Measurements from ENCODE around the gene DDX18. TPM values are rescaled to one million over a fixed set of nuclear protein-coding genes. Genes with fewer than 3 reads are reported as not detected.

The DDX18 gene
- total RNA-seq, 1 experiment from 2014 or later, result 99.0 TPM

DNA sequence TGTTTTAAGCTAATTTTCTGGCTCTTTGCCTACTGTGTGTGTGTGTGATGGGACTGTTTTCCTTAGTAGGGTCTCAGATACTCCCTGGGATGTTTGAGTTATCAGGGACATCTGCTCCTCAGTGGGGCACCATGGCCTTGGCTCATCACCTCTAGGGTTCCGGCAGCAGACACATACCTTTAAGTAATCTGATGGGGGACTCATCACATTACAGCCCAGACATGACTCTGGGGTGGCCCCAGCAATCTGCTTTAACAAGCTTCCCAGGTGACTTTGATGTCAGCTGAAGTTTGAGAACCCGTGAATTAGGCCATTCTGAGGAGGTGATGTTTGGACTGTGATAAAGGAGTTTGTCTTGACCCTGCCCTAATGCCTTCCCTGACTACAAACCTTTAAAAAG, 38.8 kb downstream of the DDX18 start:
- ChIA-PET CTCF (interaction anchor here (1.3 kb wide), 1 partner anchor 39 kb away, joined by 3 read pairs; the partner anchor contains the start of gene DDX18), POLR2A (no interaction called here)
- TF ChIP-seq, protein P1, sequence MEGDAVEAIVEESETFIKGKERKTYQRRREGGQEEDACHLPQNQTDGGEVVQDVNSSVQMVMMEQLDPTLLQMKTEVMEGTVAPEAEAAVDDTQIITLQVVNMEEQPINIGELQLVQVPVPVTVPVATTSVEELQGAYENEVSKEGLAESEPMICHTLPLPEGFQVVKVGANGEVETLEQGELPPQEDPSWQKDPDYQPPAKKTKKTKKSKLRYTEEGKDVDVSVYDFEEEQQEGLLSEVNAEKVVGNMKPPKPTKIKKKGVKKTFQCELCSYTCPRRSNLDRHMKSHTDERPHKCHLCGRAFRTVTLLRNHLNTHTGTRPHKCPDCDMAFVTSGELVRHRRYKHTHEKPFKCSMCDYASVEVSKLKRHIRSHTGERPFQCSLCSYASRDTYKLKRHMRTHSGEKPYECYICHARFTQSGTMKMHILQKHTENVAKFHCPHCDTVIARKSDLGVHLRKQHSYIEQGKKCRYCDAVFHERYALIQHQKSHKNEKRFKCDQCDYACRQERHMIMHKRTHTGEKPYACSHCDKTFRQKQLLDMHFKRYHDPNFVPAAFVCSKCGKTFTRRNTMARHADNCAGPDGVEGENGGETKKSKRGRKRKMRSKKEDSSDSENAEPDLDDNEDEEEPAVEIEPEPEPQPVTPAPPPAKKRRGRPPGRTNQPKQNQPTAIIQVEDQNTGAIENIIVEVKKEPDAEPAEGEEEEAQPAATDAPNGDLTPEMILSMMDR (IDR thresholded peaks at IDR 0.05; ENCODE audit: insufficient read depth in 1 of 2, low read depth in 1 of 2, low read length in 1 of 2, severe bottlenecking in 1 of 2, unreplicated experiment in 1 of 2), result no peak
- Mint-ChIP-seq H3K36me3 (ENCODE audit: insufficient read depth, unreplicated experiment) (no peaks in the 10 kb centered on the region), H3K4me3 (ENCODE audit: unreplicated experiment) (no peak overlapping the region), H3K27ac (ENCODE audit: unreplicated experiment) (no peak overlapping the region), H3K4me1 (ENCODE audit: low read depth, unreplicated experiment) (peaks cover 18% of the 10 kb centered on the region), H3K27me3 (ENCODE audit: insufficient read depth, unreplicated experiment) (peaks cover 6% of the 10 kb centered on the region), H3K9me3 (ENCODE audit: unreplicated experiment) (peaks cover 3% of the 10 kb centered on the region)
- Histone ChIP-seq H3K9me3 (no peaks in the 10 kb centered on the region), H3K4me1 (no peaks in the 10 kb centered on the region), H3K36me3 (ENCODE audit: control insufficient read depth, insufficient read depth, low read length) (no peaks in the 10 kb centered on the region), H3K27me3 (replicated peaks; ENCODE audit: control insufficient read depth, insufficient read depth, low read length) (no peaks in the 10 kb centered on the region; the same call in 1 of the 2 replicates), H3K4me3 (ENCODE audit: low read depth, low read length) (no peak overlapping the region)
- intact Hi-C loops (cut with micrococcal nuclease; ENCODE audit: unreplicated experiment), result no loop called here
- BruUV-seq (replicated peaks), result no TSS peak
- DNase-seq, result no peak

DNA sequence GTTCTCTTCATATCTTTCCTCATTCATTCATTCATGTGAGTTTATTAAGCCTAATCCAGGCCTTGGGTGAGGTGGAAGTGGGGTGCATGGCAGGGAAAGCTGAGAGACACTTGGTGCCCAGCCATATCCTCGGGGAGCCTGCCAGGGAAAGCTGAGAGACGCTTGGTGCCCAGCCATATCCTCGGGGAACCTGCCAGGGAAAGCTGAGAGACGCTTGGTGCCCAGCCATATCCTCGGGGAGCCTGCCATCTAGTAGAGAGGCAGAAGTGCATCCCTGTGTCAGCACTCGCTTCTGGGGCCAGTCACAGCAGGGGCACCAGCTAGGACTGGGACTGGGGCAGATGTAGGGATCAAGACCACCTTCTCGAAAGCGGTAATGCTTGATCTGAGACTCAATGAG, 39.4 kb downstream of the DDX18 start:
- Mint-ChIP-seq H3K9me3 (ENCODE audit: unreplicated experiment) (no peaks in the 10 kb centered on the region), H3K4me1 (ENCODE audit: low read depth, unreplicated experiment) (peaks cover 18% of the 10 kb centered on the region), H3K27me3 (ENCODE audit: insufficient read depth, unreplicated experiment) (peaks cover 5% of the 10 kb centered on the region), H3K4me3 (ENCODE audit: unreplicated experiment) (no peak overlapping the region), H3K27ac (ENCODE audit: unreplicated experiment) (no peak overlapping the region), H3K36me3 (ENCODE audit: insufficient read depth, unreplicated experiment) (no peaks in the 10 kb centered on the region)
- Histone ChIP-seq H3K36me3 (ENCODE audit: control insufficient read depth, insufficient read depth, low read length) (no peaks in the 10 kb centered on the region), H3K4me3 (ENCODE audit: low read depth, low read length) (no peak overlapping the region), H3K9me3 (no peaks in the 10 kb centered on the region), H3K27me3 (replicated peaks; ENCODE audit: control insufficient read depth, insufficient read depth, low read length) (no peaks in the 10 kb centered on the region; the same call in 1 of the 2 replicates), H3K4me1 (no peaks in the 10 kb centered on the region)
- CTCF ChIA-PET, result interaction anchor here (1.3 kb wide), 1 partner anchor 39 kb away, joined by 3 read pairs; the partner anchor contains the start of gene DDX18
- no peak for DNase-seq
- intact Hi-C loops (cut with micrococcal nuclease; ENCODE audit: unreplicated experiment), result no loop called here
- TF ChIP-seq, protein P1 (IDR thresholded peaks at IDR 0.05; ENCODE audit: insufficient read depth in 1 of 2, low read depth in 1 of 2, low read length in 1 of 2, severe bottlenecking in 1 of 2, unreplicated experiment in 1 of 2), result no peak
- BruUV-seq (replicated peaks), result no TSS peak
- POLR2A ChIA-PET, result no interaction called here

DNA sequence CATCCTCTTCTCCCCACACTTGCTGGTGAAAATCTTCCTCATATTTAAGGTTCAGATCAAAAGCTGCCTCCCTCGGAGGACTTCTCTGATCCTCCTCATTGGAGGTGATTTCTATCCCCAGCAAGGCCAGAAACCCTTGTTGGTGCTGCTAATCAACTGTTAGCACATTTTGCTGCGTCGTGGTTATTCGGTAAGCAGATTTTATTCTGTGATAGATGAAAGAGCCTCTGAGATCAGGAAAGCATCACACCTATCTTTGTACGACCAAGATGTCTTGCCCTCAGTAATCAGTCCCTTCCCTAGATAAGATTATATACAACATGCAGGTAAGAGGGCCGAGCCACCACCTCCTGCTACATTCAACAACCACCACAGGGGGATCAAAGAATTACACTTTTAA, 40.1 kb downstream of the DDX18 start:
- H3K27ac Mint-ChIP-seq (ENCODE audit: unreplicated experiment), result no peak overlapping the region
- no peaks in the 10 kb centered on the region for H3K36me3 ChIP-seq (ENCODE audit: control insufficient read depth, insufficient read depth, low read length)
- H3K4me1 ChIP-seq, result no peaks in the 10 kb centered on the region
- intact Hi-C loops (cut with micrococcal nuclease; ENCODE audit: unreplicated experiment), result no loop called here
- no peak for DNase-seq
- TF ChIP-seq, protein P1 (IDR thresholded peaks at IDR 0.05; ENCODE audit: insufficient read depth in 1 of 2, low read depth in 1 of 2, low read length in 1 of 2, severe bottlenecking in 1 of 2, unreplicated experiment in 1 of 2), result no peak
- no peaks in the 10 kb centered on the region for H3K9me3 Mint-ChIP-seq (ENCODE audit: unreplicated experiment)
- peaks cover 18% of the 10 kb centered on the region for H3K4me1 Mint-ChIP-seq (ENCODE audit: low read depth, unreplicated experiment)
- BruUV-seq (replicated peaks), result no TSS peak
- H3K36me3 Mint-ChIP-seq (ENCODE audit: insufficient read depth, unreplicated experiment), result no peaks in the 10 kb centered on the region
- ChIA-PET POLR2A (no interaction called here), CTCF (no interaction called here)
- H3K27me3 Mint-ChIP-seq (ENCODE audit: insufficient read depth, unreplicated experiment), result peaks cover 3% of the 10 kb centered on the region
- no peak overlapping the region for H3K4me3 ChIP-seq (ENCODE audit: low read depth, low read length)
- no peaks in the 10 kb centered on the region; the same call in 1 of the 2 replicates for H3K27me3 ChIP-seq (replicated peaks; ENCODE audit: control insufficient read depth, insufficient read depth, low read length)
- H3K9me3 ChIP-seq, result no peaks in the 10 kb centered on the region
- no peak overlapping the region for H3K4me3 Mint-ChIP-seq (ENCODE audit: unreplicated experiment)

All from Caco-2 (cell line).